Lung (tissue), 13 donors: Measurements from ENCODE around the gene TAT. TPM values are rescaled to one million over a fixed set of nuclear protein-coding genes. Genes with fewer than 3 reads are reported as not detected.

Experiments used
- ATAC-seq: fragments of 200-7000 bp; cut with Tn5 transposase; one replicate; pipeline ENCODE4 v1.9.1; 2020; ENCODE audit warnings: moderate number of reproducible peaks; ENCODE audit not compliant: insufficient read depth, low FRiP score
- DNase-seq, 3 donors: peaks; one replicate each; pipeline ENCODE4 v3.0.0-alpha.2; 2013 to 2017
- H3K27ac ChIP-seq, 2 donors: one replicate each; pipeline ENCODE4 v1.5.1; 2013; ENCODE audit warnings: mild to moderate bottlenecking in 2 of 2, moderate library complexity in 2 of 2, control low read depth in 1 of 2, inconsistent platforms in 1 of 2, low read depth in 1 of 2, low read length in 1 of 2
- H3K27me3 ChIP-seq, 3 donors: one replicate each; pipeline ENCODE4 v1.5.1; 2013; ENCODE audit warnings: low read length in 2 of 3; ENCODE audit not compliant: control insufficient read depth in 3 of 3, insufficient read depth in 3 of 3
- H3K36me3 ChIP-seq, 4 donors: one replicate each; pipeline ENCODE4 v1.5.1; 2013; ENCODE audit warnings: low read length in 4 of 4, mild to moderate bottlenecking in 1 of 4, moderate library complexity in 1 of 4; ENCODE audit not compliant: control insufficient read depth in 4 of 4, insufficient read depth in 4 of 4
- H3K4me1 ChIP-seq, 5 donors: one replicate each; pipeline ENCODE4 v1.5.1; 2013; ENCODE audit warnings: low read length in 5 of 5, mild to moderate bottlenecking in 2 of 5, moderate library complexity in 1 of 5; ENCODE audit not compliant: control insufficient read depth in 5 of 5, insufficient read depth in 5 of 5
- H3K4me3 ChIP-seq: one replicate; pipeline ENCODE4 v1.5.1; 2013; ENCODE audit warnings: mild to moderate bottlenecking, control low read depth, moderate library complexity
- H3K9ac ChIP-seq, 2 donors: one replicate each; pipeline ENCODE4 v1.5.1; 2013; ENCODE audit warnings: low read length in 2 of 2, control low read depth in 1 of 2; ENCODE audit not compliant: insufficient read depth in 1 of 2
- H3K9me3 ChIP-seq, 4 donors: one replicate each; pipeline ENCODE4 v1.5.1; 2013; ENCODE audit warnings: low read length in 3 of 4, mild to moderate bottlenecking in 1 of 4, moderate library complexity in 1 of 4; ENCODE audit not compliant: control insufficient read depth in 4 of 4, insufficient read depth in 3 of 4
- CTCF ChIP-seq: IDR thresholded peaks from 2 replicates; pipeline ENCODE4 v1.5.1; 2012; ENCODE audit warnings: mild to moderate bottlenecking; ENCODE audit errors: control extremely low read depth, extremely low read depth
- whole genome bisulfite sequencing, 2 donors: extraction: QIAGEN DNeasy Blood & Tissue Kit; methylation state at CpG; one replicate each; pipeline ENCODE4 v1.1.7; 2013; 5-methylcytosine and 5-hydroxymethylcytosine counted together
- polyA plus RNA-seq, 2 donors: library from polyadenylated mRNA; stranded (reverse); fragments of 200-250 nt; gene quantifications; one replicate each; pipeline ENCODE4 v1.2.1, GENCODE V29; 2013
- small RNA-seq: library from RNA; depleted of rRNA; stranded (forward); fragments of <200 nt; gene quantifications from one replicate; pipeline ENCODE3, GENCODE V24; 2014; ENCODE audit warnings: low replicate concordance
- total RNA-seq, 2 donors: library from RNA; depleted of rRNA in 1 of 2; stranded (reverse); fragments of >200 nt in 1 of 2; gene quantifications; one replicate each; pipeline ENCODE4 v1.2.1, GENCODE V29; 2014 to 2021
- donor health status: control.
- donor health status: control.
- donor health status: Bipolar disorder and iron deficiency.
- donor health status: healthy.
- donor health status: DM: yes; HTN: yes; CAD: no.

Gene TAT
- total and polyA plus RNA-seq, 4 donors: 0.14 to 0.74 (median 0.26) TPM; not detected in 1

- ATAC-seq: no peak
- Histone ChIP-seq H3K27ac (no peak overlapping the region), H3K4me1 (peaks cover 0 to 1% (median 0%) of the 10 kb centered on the region in 5 donors), H3K9me3 (no peaks in the 10 kb centered on the region), H3K9ac (no peak overlapping the region), H3K27me3 (peaks cover 0 to 14% (median 6%) of the 10 kb centered on the region in 3 donors), H3K4me3 (no peak overlapping the region), H3K36me3 (no peaks in the 10 kb centered on the region)
- DNase-seq: no peak
- 68 to 69% methylated on average over 16 of the region's 16 CpGs for WGBS, 2 donors
- TF ChIP-seq CTCF: no peak
Measured at GRCh38 chr16:71524566-71525553, 52.0 kb downstream of the TAT start.

- H3K9me3 ChIP-seq: no peaks in the 10 kb centered on the region
- ATAC-seq: no peak
- no peak for TF ChIP-seq CTCF
- H3K9ac ChIP-seq: no peak overlapping the region
- DNase-seq: no peak
- no peak overlapping the region for H3K27ac ChIP-seq
- H3K27me3 ChIP-seq: peaks cover 0 to 5% (median 0%) of the 10 kb centered on the region in 3 donors
- H3K36me3 ChIP-seq: no peaks in the 10 kb centered on the region
- H3K4me1 ChIP-seq: no peaks in the 10 kb centered on the region
- H3K4me3 ChIP-seq: no peak overlapping the region
- 75 to 88% methylated on average over 3 of the region's 3 CpGs for WGBS, 2 donors
Measured at GRCh38 chr16:71520550-71520949, 56.3 kb downstream of the TAT start.

Small RNA genes within 50 kb of the gene (small RNA-seq; reads per million reads assigned to genes)
- not detected for gene RNU6-1061P

Other genes with a start within 250 kb of the TAT start
- gene CALB2, start 218.4 kb downstream of the TAT start, total RNA-seq: 1 to 10 TPM in 1 of 2 donors, under 1 TPM in 1; 0.68 to 1.7 TPM
- gene CALB2, start 218.4 kb downstream of the TAT start, polyA plus RNA-seq: 10 to 100 TPM in 1 of 2 donors, under 1 TPM in 1; 0.02 to 11.7 TPM
- gene TLE7, start 135.0 kb downstream of the TAT start, total RNA-seq: not detected
- not detected for gene TLE7, start 135.0 kb downstream of the TAT start, polyA plus RNA-seq
- gene ZNF23, start 114.8 kb downstream of the TAT start, total RNA-seq: 10 to 100 TPM in 1 of 2 donors, 1 to 10 TPM in 1; 8.9 to 14.5 TPM
- 10 to 100 TPM in 1 of 2 donors, 1 to 10 TPM in 1; 4.9 to 12.8 TPM for gene ZNF23, start 114.8 kb downstream of the TAT start, polyA plus RNA-seq
- 10 to 100 TPM; 12.6 to 16.1 TPM for gene ZNF19, start 87.8 kb downstream of the TAT start, total RNA-seq
- gene ZNF19, start 87.8 kb downstream of the TAT start, polyA plus RNA-seq: 1 to 10 TPM; 1.9 to 5.1 TPM
- gene CHST4, start 50.7 kb downstream of the TAT start, total RNA-seq: under 1 TPM; 0.43 to 0.95 TPM
- under 1 TPM; 0.28 to 0.92 TPM for gene CHST4, start 50.7 kb downstream of the TAT start, polyA plus RNA-seq
- 1 to 10 TPM; 8.8 to 9.3 TPM for gene MARVELD3, start 49.1 kb upstream of the TAT start, total RNA-seq
- 1 to 10 TPM; 3.6 to 7.5 TPM for gene MARVELD3, start 49.1 kb upstream of the TAT start, polyA plus RNA-seq
- 1 to 10 TPM; 5.3 to 6.5 TPM for gene PHLPP2, start 147.6 kb upstream of the TAT start, total RNA-seq
- 1 to 10 TPM; 1.3 to 1.8 TPM for gene PHLPP2, start 147.6 kb upstream of the TAT start, polyA plus RNA-seq
- 100 to 1,000 TPM; 100 to 136 TPM for gene AP1G1, start 231.7 kb upstream of the TAT start, total RNA-seq
- 10 to 100 TPM; 14.7 to 28.9 TPM for gene AP1G1, start 231.7 kb upstream of the TAT start, polyA plus RNA-seq